Central memory CD8-positive, alpha-beta T cell (primary cell): ENCODE results near the gene KIR2DL4.
"Not testable (repeated sequence)": the region's sequence is repeated elsewhere in the genome, so short reads cannot be mapped to it uniquely, and the experiment has no call there.

Experiments
- ATAC-seq: fragments of 150-1000 bp; cut with Tn5 transposase; replicated peaks from 2 replicates; pipeline ENCODE4 v1.10.0; 2022; ENCODE audit warnings: mild to moderate bottlenecking, moderate FRiP score, moderate number of reproducible peaks; ENCODE audit not compliant: poor library complexity, severe bottlenecking; ENCODE audit errors: extremely low read depth
- DNase-seq, 2 donors: peaks; one replicate each; pipeline ENCODE4 v3.0.0; 2021; ENCODE audit warnings: low spot score in 2 of 2
- H3K27ac Mint-ChIP-seq: one replicate; pipeline ENCODE4 v1.8.0; 2022; ENCODE audit warnings: low read depth, mild to moderate bottlenecking, moderate library complexity, mixed read lengths
- H3K27me3 Mint-ChIP-seq: one replicate; pipeline ENCODE4 v1.8.0; 2022; ENCODE audit warnings: mixed read lengths
- H3K36me3 Mint-ChIP-seq: one replicate; pipeline ENCODE4 v1.8.0; 2022; ENCODE audit warnings: mild to moderate bottlenecking, moderate library complexity, mixed read lengths; ENCODE audit not compliant: insufficient read depth
- H3K4me1 Mint-ChIP-seq: one replicate; pipeline ENCODE4 v1.8.0; 2022; ENCODE audit warnings: mixed read lengths
- H3K4me3 Mint-ChIP-seq: one replicate; pipeline ENCODE4 v1.8.0; 2022; ENCODE audit warnings: mild to moderate bottlenecking, moderate library complexity, mixed read lengths
- H3K9me3 Mint-ChIP-seq: one replicate; pipeline ENCODE4 v1.8.0; 2022; ENCODE audit warnings: mixed read lengths

Gene KIR2DL4

DNA sequence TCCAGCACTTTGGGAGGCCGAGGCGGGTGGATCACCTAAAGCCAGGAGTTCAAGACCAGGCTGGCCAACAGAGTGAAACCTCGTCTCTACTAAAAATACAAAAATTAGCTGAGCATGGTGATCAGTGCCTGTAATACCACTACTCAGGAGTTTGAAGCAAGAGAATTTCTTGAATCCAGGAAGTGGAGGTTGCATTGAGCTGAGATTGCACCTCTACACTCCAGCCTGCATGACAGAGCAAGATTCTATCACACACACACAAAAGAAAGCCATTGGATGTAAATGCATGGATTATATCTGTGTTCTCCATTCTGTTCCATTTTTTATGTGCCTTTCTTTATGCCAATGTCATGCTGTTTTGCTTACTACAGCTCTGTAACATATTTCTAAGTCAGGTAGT, 55.1 kb downstream of the KIR2DL4 start:
- ATAC-seq, H3K36me3 Mint-ChIP-seq, H3K4me3 Mint-ChIP-seq, H3K9me3 Mint-ChIP-seq, H3K4me1 Mint-ChIP-seq, H3K27ac Mint-ChIP-seq, DNase-seq: not testable (repeated sequence)
- H3K27me3 Mint-ChIP-seq: peaks cover 39% of the 10 kb centered on the region

- DNase-seq, H3K4me1 Mint-ChIP-seq, ATAC-seq, H3K27ac Mint-ChIP-seq, H3K9me3 Mint-ChIP-seq, H3K4me3 Mint-ChIP-seq, H3K36me3 Mint-ChIP-seq: not testable (repeated sequence)
- H3K27me3 Mint-ChIP-seq: peaks cover 32% of the 10 kb centered on the region
Observed at GRCh38 chr19:54859421-54859820, 56.0 kb downstream of the KIR2DL4 start.

- H3K36me3 Mint-ChIP-seq, H3K27ac Mint-ChIP-seq, DNase-seq, H3K4me3 Mint-ChIP-seq, ATAC-seq, H3K4me1 Mint-ChIP-seq, H3K9me3 Mint-ChIP-seq: not testable (repeated sequence)
- H3K27me3 Mint-ChIP-seq: peaks cover 48% of the 10 kb centered on the region
Observed at GRCh38 chr19:54863459-54863858, 60.0 kb downstream of the KIR2DL4 start.
